ENCODE measurements around the gene UCHL3.

UCHL3 gene

GRCh38 chr13:75618308-75618707 is 68.7 kb downstream of the UCHL3 start:
- H3K36me3 ChIP-seq (ENCODE audit: control insufficient read depth in 1 of 2, insufficient read depth in 2 of 2, low read length in 2 of 2) = no peaks in the 10 kb centered on the region
- no peaks in the 10 kb centered on the region for H3K27me3 ChIP-seq (ENCODE audit: control insufficient read depth in 1 of 2, insufficient read depth in 2 of 2, low read length in 2 of 2)
- no peak overlapping the region for H3K27ac ChIP-seq (ENCODE audit: low read depth, low read length)
- H3K4me1 ChIP-seq (ENCODE audit: control insufficient read depth in 1 of 2, insufficient read depth in 2 of 2, low read length in 2 of 2) = no peaks in the 10 kb centered on the region
- H3K4me3 ChIP-seq (ENCODE audit: low read depth in 1 of 2, low read length in 2 of 2) = no peak overlapping the region
- no peaks in the 10 kb centered on the region for H3K9me3 ChIP-seq (ENCODE audit: control insufficient read depth in 1 of 2, low read length in 2 of 2)
- H3K9ac ChIP-seq (ENCODE audit: low read depth in 1 of 2, low read length in 2 of 2) = no peak overlapping the region

DNA sequence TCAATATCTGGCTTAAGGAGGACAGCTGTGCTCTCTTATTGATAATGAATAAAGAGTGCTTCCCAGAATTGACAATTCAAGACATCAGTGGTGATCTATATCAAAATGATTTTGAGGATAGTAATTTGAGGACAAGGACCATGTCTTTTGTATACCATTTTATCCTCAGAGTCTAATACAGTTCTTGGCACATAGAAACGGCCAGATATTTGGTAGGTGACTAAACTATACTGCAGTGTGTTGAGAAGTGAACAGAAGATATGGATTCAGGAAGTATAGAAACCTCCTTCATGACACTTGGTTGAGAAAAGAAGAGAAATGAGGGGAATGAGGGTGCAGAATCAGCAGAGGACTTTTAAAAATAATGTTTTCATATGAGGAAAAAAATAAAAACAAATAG is 70.4 kb downstream of the UCHL3 start:
- Histone ChIP-seq H3K4me3 (ENCODE audit: low read depth in 1 of 2, low read length in 2 of 2) (no peak overlapping the region), H3K4me1 (ENCODE audit: control insufficient read depth in 1 of 2, insufficient read depth in 2 of 2, low read length in 2 of 2) (no peaks in the 10 kb centered on the region), H3K9ac (ENCODE audit: low read depth in 1 of 2, low read length in 2 of 2) (no peak overlapping the region), H3K36me3 (ENCODE audit: control insufficient read depth in 1 of 2, insufficient read depth in 2 of 2, low read length in 2 of 2) (peaks cover 0 to 3% of the 10 kb centered on the region in 2 donors), H3K27ac (ENCODE audit: low read depth, low read length) (no peak overlapping the region), H3K9me3 (ENCODE audit: control insufficient read depth in 1 of 2, low read length in 2 of 2) (no peaks in the 10 kb centered on the region), H3K27me3 (ENCODE audit: control insufficient read depth in 1 of 2, insufficient read depth in 2 of 2, low read length in 2 of 2) (no peaks in the 10 kb centered on the region)

DNA sequence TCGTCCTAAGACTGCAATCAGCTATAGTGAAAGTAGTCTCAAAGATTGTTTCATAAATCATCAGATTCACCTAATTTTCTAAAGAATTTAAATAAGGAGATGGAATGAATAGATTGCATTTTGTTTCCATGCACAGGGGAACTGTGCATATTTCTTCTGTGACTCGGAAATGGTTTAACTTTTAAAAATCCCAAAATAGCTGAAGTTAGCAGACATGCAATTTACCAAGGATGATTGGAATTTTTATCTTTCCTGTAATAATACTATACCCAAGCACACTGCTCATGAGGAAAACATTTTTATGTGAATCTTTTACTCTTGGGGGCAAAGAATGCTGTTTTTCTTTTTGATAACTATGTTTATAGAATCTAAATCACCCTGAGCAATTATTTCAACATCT is 71.6 kb downstream of the UCHL3 start:
- Histone ChIP-seq H3K9me3 (ENCODE audit: control insufficient read depth in 1 of 2, low read length in 2 of 2) (no peaks in the 10 kb centered on the region), H3K36me3 (ENCODE audit: control insufficient read depth in 1 of 2, insufficient read depth in 2 of 2, low read length in 2 of 2) (peaks cover 3 to 4% of the 10 kb centered on the region in 2 donors), H3K27ac (ENCODE audit: low read depth, low read length) (no peak overlapping the region), H3K9ac (ENCODE audit: low read depth in 1 of 2, low read length in 2 of 2) (no peak overlapping the region), H3K4me3 (ENCODE audit: low read depth in 1 of 2, low read length in 2 of 2) (no peak overlapping the region), H3K4me1 (ENCODE audit: control insufficient read depth in 1 of 2, insufficient read depth in 2 of 2, low read length in 2 of 2) (no peaks in the 10 kb centered on the region), H3K27me3 (ENCODE audit: control insufficient read depth in 1 of 2, insufficient read depth in 2 of 2, low read length in 2 of 2) (no peaks in the 10 kb centered on the region)

DNA sequence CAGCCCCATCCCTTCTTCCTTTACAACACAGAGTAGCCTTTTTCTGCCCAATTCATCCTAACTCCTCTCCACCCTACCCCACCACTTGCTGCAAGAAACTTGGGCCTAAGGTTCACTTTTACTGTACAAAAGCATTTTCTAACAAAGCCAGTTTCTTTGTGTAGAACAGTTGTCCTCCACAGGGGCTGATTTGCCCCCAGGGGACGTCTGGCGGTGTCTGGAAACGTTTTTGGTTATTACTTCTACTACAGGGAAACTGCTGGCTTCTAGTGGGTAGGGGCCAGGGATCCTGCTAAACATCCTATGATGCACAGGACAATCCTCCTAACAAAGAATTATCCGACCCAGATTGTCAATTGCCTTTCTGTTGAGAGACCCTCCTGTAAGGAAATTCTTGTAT is 79.2 kb downstream of the UCHL3 start:
- no peak overlapping the region for H3K27ac ChIP-seq (ENCODE audit: low read depth, low read length)

DNA sequence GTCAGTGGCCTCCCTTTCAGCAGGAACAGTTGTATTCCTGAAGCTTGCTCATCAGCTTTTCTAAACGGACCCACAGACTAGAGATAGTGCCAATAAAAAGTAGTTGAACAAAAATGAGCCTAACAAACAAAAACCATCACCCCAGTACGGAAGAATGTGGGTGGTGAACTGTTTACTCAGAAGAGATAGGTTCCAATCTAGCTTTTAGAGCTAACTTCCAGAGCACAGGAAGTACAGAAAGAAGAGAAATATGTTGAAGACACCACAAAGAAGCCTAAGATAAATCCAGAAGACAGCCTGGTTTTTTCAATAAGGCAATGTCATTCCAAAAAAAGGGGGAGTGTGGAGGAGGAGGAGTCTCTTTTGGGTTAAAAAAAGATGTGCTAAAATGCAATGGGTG is 83.7 kb downstream of the UCHL3 start:
- Histone ChIP-seq H3K36me3 (ENCODE audit: control insufficient read depth in 1 of 2, insufficient read depth in 2 of 2, low read length in 2 of 2) (no peaks in the 10 kb centered on the region), H3K9me3 (ENCODE audit: control insufficient read depth in 1 of 2, low read length in 2 of 2) (no peaks in the 10 kb centered on the region), H3K27ac (ENCODE audit: low read depth, low read length) (no peak overlapping the region), H3K4me1 (ENCODE audit: control insufficient read depth in 1 of 2, insufficient read depth in 2 of 2, low read length in 2 of 2) (peaks cover 11 to 16% of the 10 kb centered on the region in 2 donors), H3K27me3 (ENCODE audit: control insufficient read depth in 1 of 2, insufficient read depth in 2 of 2, low read length in 2 of 2) (peaks cover 8 to 11% of the 10 kb centered on the region in 2 donors), H3K9ac (ENCODE audit: low read depth in 1 of 2, low read length in 2 of 2) (no peak overlapping the region), H3K4me3 (ENCODE audit: low read depth in 1 of 2, low read length in 2 of 2) (no peak overlapping the region)

More for the DNA sequence above, 79.2 kb downstream of the UCHL3 start:
- H3K4me3 ChIP-seq (ENCODE audit: low read depth in 1 of 2, low read length in 2 of 2) = no peak overlapping the region
- H3K9me3 ChIP-seq (ENCODE audit: control insufficient read depth in 1 of 2, low read length in 2 of 2) = no peaks in the 10 kb centered on the region
- no peaks in the 10 kb centered on the region for H3K27me3 ChIP-seq (ENCODE audit: control insufficient read depth in 1 of 2, insufficient read depth in 2 of 2, low read length in 2 of 2)
- H3K9ac ChIP-seq (ENCODE audit: low read depth in 1 of 2, low read length in 2 of 2) = no peak overlapping the region
- H3K36me3 ChIP-seq (ENCODE audit: control insufficient read depth in 1 of 2, insufficient read depth in 2 of 2, low read length in 2 of 2) = peaks cover 2 to 4% of the 10 kb centered on the region in 2 donors
- H3K4me1 ChIP-seq (ENCODE audit: control insufficient read depth in 1 of 2, insufficient read depth in 2 of 2, low read length in 2 of 2) = no peaks in the 10 kb centered on the region

DNA sequence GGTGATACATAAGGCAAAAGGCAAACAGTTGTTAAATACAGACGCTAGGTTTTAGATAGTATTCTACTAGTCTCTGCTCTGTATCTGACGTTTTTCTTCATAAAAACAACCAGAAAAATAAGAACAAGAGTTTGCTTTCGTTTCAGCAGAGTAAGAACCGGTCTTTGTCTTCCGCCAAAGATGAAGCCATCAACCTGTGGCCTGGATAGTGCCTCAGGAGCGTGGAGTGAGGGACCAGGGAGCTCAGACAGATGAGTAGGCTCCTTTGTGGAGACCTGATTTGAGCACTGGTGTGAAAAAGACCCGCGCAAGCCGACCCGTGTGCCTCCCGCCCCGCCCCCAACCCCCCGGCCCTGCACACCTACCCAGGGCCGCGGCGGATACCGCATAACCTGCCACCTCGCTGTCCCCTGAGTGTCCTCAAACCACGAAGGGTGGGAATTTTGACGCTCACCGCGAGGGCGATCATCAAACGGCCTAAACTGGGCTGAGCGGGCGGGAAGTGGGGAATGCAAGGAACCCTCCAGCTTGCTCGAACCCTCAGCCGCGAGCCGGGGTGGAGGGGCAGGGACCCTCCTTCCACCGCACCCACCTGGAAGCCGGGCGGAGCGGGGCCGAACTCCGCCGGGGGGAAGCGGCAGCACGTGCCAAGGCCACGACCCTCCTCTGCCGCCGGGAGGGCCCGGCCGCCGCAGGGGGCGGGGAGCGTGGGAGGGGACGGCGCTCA is 85.7 kb downstream of the UCHL3 start:
- Histone ChIP-seq H3K27me3 (ENCODE audit: control insufficient read depth in 1 of 2, insufficient read depth in 2 of 2, low read length in 2 of 2) (peaks cover 10 to 11% of the 10 kb centered on the region in 2 donors), H3K9me3 (ENCODE audit: control insufficient read depth in 1 of 2, low read length in 2 of 2) (no peaks in the 10 kb centered on the region), H3K9ac (ENCODE audit: low read depth in 1 of 2, low read length in 2 of 2) (no peak overlapping the region), H3K36me3 (ENCODE audit: control insufficient read depth in 1 of 2, insufficient read depth in 2 of 2, low read length in 2 of 2) (no peaks in the 10 kb centered on the region), H3K4me3 (ENCODE audit: low read depth in 1 of 2, low read length in 2 of 2) (peak overlapping the region; percentile 70 to 86), H3K27ac (ENCODE audit: low read depth, low read length) (peak overlapping the region; percentile 10), H3K4me1 (ENCODE audit: control insufficient read depth in 1 of 2, insufficient read depth in 2 of 2, low read length in 2 of 2) (peaks cover 11 to 16% of the 10 kb centered on the region in 2 donors)

GRCh38 chr13:75635828-75636435 is 86.3 kb downstream of the UCHL3 start, which contains the start of gene LMO7:
TSS of gene LMO7 (plus strand) at chr13:75636330. CDS start at chr13:75636658, 328 bp downstream.
- peak within 1 kb of the TSS; percentile 10 for H3K27ac ChIP-seq (ENCODE audit: low read depth, low read length)
- H3K27me3 ChIP-seq (ENCODE audit: control insufficient read depth in 1 of 2, insufficient read depth in 2 of 2, low read length in 2 of 2) = peaks cover 10 to 11% of the 10 kb centered on the region in 2 donors
- H3K4me3 ChIP-seq (ENCODE audit: low read depth in 1 of 2, low read length in 2 of 2) = peak within 1 kb of the TSS; percentile 70 to 86
- peak within 1 kb of the TSS; percentile 44 to 48 for H3K9ac ChIP-seq (ENCODE audit: low read depth in 1 of 2, low read length in 2 of 2)
- no peaks in the 10 kb centered on the region for H3K9me3 ChIP-seq (ENCODE audit: control insufficient read depth in 1 of 2, low read length in 2 of 2)
- H3K36me3 ChIP-seq (ENCODE audit: control insufficient read depth in 1 of 2, insufficient read depth in 2 of 2, low read length in 2 of 2) = no peaks in the 10 kb centered on the region
- peaks cover 11 to 16% of the 10 kb centered on the region in 2 donors for H3K4me1 ChIP-seq (ENCODE audit: control insufficient read depth in 1 of 2, insufficient read depth in 2 of 2, low read length in 2 of 2)

DNA sequence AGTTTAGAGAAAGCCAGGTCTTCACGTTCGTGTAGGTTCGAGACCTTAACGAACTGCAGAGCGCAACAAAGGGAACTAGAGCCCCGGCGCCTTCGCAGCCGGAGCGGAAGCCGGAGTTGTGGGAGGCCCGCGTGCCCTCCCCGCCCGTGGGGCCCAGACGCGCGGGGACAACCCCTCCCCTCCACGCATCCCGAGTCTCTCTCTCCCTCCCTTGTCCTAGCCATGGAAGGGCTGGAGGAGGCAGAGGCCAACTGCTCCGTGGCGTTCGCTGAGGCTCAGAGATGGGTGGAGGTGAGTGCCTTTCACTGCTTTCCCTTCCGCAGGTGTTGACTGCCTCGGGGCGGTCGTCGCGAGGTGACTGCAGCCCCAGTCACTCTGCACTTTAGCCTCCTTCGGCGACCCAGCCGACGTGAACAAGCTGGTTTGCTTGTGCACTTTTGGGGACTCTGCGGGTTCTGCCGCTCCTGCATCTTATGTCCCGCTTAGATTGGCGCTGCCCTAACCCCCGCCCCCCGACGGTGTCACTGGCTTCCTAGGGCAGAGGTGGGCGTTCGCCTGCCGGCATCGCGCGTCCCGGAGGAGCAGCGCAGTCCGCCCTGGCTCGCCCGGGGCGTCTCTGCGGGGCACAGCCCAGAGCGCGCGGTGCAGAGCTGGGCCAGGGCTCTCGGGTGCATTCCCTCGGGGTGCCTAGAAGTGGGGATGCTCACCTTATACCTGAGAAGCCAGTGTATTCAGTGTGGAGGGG is 87.0 kb downstream of the UCHL3 start:
- H3K4me1 ChIP-seq (ENCODE audit: control insufficient read depth in 1 of 2, insufficient read depth in 2 of 2, low read length in 2 of 2) = peaks cover 11 to 16% of the 10 kb centered on the region in 2 donors
- peaks cover 10 to 11% of the 10 kb centered on the region in 2 donors for H3K27me3 ChIP-seq (ENCODE audit: control insufficient read depth in 1 of 2, insufficient read depth in 2 of 2, low read length in 2 of 2)
- H3K4me3 ChIP-seq (ENCODE audit: low read depth in 1 of 2, low read length in 2 of 2) = peak overlapping the region; percentile 70 to 86
- no peaks in the 10 kb centered on the region for H3K36me3 ChIP-seq (ENCODE audit: control insufficient read depth in 1 of 2, insufficient read depth in 2 of 2, low read length in 2 of 2)
- H3K9me3 ChIP-seq (ENCODE audit: control insufficient read depth in 1 of 2, low read length in 2 of 2) = no peaks in the 10 kb centered on the region
- peak overlapping the region; percentile 44 to 48 for H3K9ac ChIP-seq (ENCODE audit: low read depth in 1 of 2, low read length in 2 of 2)
- no peak overlapping the region for H3K27ac ChIP-seq (ENCODE audit: low read depth, low read length)

- H3K27ac ChIP-seq (ENCODE audit: low read depth, low read length) = no peak overlapping the region
- peaks cover 11 to 16% of the 10 kb centered on the region in 2 donors for H3K4me1 ChIP-seq (ENCODE audit: control insufficient read depth in 1 of 2, insufficient read depth in 2 of 2, low read length in 2 of 2)
- H3K4me3 ChIP-seq (ENCODE audit: low read depth in 1 of 2, low read length in 2 of 2) = peak overlapping the region in 1 of 2 donors; percentile 86
- peaks cover 10 to 11% of the 10 kb centered on the region in 2 donors for H3K27me3 ChIP-seq (ENCODE audit: control insufficient read depth in 1 of 2, insufficient read depth in 2 of 2, low read length in 2 of 2)
- H3K9ac ChIP-seq (ENCODE audit: low read depth in 1 of 2, low read length in 2 of 2) = no peak overlapping the region
- H3K9me3 ChIP-seq (ENCODE audit: control insufficient read depth in 1 of 2, low read length in 2 of 2) = no peaks in the 10 kb centered on the region
- no peaks in the 10 kb centered on the region for H3K36me3 ChIP-seq (ENCODE audit: control insufficient read depth in 1 of 2, insufficient read depth in 2 of 2, low read length in 2 of 2)
These were observed 87.7 kb downstream of the UCHL3 start for GRCh38 chr13:75637181-75637750.
